Measurements from ENCODE around the gene IRGC. TPM values are rescaled to one million over a fixed set of nuclear protein-coding genes. Genes with fewer than 3 reads are reported as not detected.

The IRGC gene
- total RNA-seq, 4 donors from 2014 or later: not detected

GRCh38 chr19:43705729-43706128 lies 10.1 kb upstream of the IRGC start:
- WGBS, 2 donors: 77 to 82% methylated on average over 6 of the region's 6 CpGs
- peaks cover 0 to 12% (median 7%) of the 10 kb centered on the region in 3 donors for H3K9me3 ChIP-seq
- no peak overlapping the region for H3K27ac ChIP-seq
- H3K4me1 ChIP-seq: peaks cover 0 to 8% (median 2%) of the 10 kb centered on the region in 3 donors
- H3K36me3 ChIP-seq: no peaks in the 10 kb centered on the region
- H3K27me3 ChIP-seq: no peaks in the 10 kb centered on the region
- DNase-seq: no peak
- intact Hi-C loops (cut with DNase I): no loop called here
- no peak for TF ChIP-seq POLR2A (IDR thresholded peaks at IDR 0.05)
- TF ChIP-seq CTCF (IDR thresholded peaks at IDR 0.05): no peak
- no peak overlapping the region for H3K4me3 ChIP-seq

- 82 to 86% methylated on average over 13 of the region's 13 CpGs for WGBS, 2 donors
- no peaks in the 10 kb centered on the region for H3K36me3 ChIP-seq
- H3K27ac ChIP-seq: no peak overlapping the region
- DNase-seq: no peak
- intact Hi-C loops (cut with DNase I): no loop called here
- H3K4me1 ChIP-seq: no peaks in the 10 kb centered on the region
- H3K4me3 ChIP-seq: no peak overlapping the region
- no peak for TF ChIP-seq CTCF (IDR thresholded peaks at IDR 0.05)
- no peak for TF ChIP-seq POLR2A (IDR thresholded peaks at IDR 0.05)
- no peaks in the 10 kb centered on the region for H3K27me3 ChIP-seq
- H3K9me3 ChIP-seq: peaks cover 0 to 12% (median 7%) of the 10 kb centered on the region in 3 donors
Observed at GRCh38 chr19:43707158-43707712, 8.6 kb upstream of the IRGC start.

GRCh38 chr19:43708716-43709115 lies 7.2 kb upstream of the IRGC start:
- Histone ChIP-seq H3K27me3 (no peaks in the 10 kb centered on the region), H3K4me3 (no peak overlapping the region), H3K9me3 (peaks cover 0 to 12% (median 7%) of the 10 kb centered on the region in 3 donors), H3K36me3 (no peaks in the 10 kb centered on the region), H3K27ac (no peak overlapping the region), H3K4me1 (no peaks in the 10 kb centered on the region)
- no peak for TF ChIP-seq POLR2A (IDR thresholded peaks at IDR 0.05)
- no peak for TF ChIP-seq CTCF (IDR thresholded peaks at IDR 0.05)
- intact Hi-C loops (cut with DNase I): no loop called here
- WGBS, 2 donors: 54 to 70% methylated on average over 1 to 2 of the region's 2 CpGs
- no peak for DNase-seq

- TF ChIP-seq CTCF (IDR thresholded peaks at IDR 0.05): no peak
- no peak for TF ChIP-seq POLR2A (IDR thresholded peaks at IDR 0.05)
- Histone ChIP-seq H3K4me3 (no peak overlapping the region), H3K9me3 (peaks cover 0 to 12% (median 7%) of the 10 kb centered on the region in 3 donors), H3K4me1 (no peaks in the 10 kb centered on the region), H3K36me3 (no peaks in the 10 kb centered on the region), H3K27me3 (no peaks in the 10 kb centered on the region), H3K27ac (no peak overlapping the region)
- DNase-seq: no peak
- WGBS, 2 donors: 35 to 54% methylated on average over 12 of the region's 12 CpGs
- intact Hi-C loops (cut with DNase I): no loop called here
Observed at GRCh38 chr19:43711751-43712355, 4.0 kb upstream of the IRGC start.

DNA sequence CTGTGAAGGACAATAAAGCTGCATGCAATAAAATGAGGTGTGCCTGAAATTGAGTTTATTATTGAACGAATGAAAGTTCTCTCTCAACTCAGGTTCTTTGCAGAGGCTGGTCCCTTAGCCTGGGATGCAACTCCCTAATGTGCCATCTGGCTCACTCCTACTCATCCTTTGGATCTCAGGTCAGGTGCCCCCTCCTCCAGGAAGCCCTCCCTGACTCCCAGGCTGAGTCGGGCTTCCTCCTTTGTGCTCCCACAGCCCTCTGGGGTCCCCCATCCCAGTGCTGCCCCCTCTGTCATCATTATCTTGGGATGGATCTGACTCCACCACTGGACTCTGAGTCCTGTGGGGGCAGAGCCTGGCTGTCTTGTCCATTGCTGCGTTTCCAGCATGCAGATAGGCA lies 2.7 kb upstream of the IRGC start:
- Histone ChIP-seq H3K27ac (no peak overlapping the region), H3K4me1 (no peaks in the 10 kb centered on the region), H3K9me3 (peaks cover 0 to 10% (median 7%) of the 10 kb centered on the region in 3 donors), H3K4me3 (no peak overlapping the region), H3K36me3 (no peaks in the 10 kb centered on the region), H3K27me3 (no peaks in the 10 kb centered on the region)
- 61 to 70% methylated on average over 2 to 3 of the region's 3 CpGs for WGBS, 2 donors
- TF ChIP-seq CTCF (IDR thresholded peaks at IDR 0.05) (no peak), POLR2A (IDR thresholded peaks at IDR 0.05) (no peak)
- DNase-seq: no peak
- intact Hi-C loops (cut with DNase I): no loop called here

All from esophagus squamous epithelium (tissue), 5 donors.